Measurements from ENCODE around the gene MT4.

MT4 gene

GRCh38 chr16:56547120-56547948 is 17.5 kb upstream of the MT4 start:
- no peak for TF ChIP-seq CTCF (IDR thresholded peaks at IDR 0.05; ENCODE audit: low read depth, low read length, missing control alignments)
- no peak overlapping the region for H3K4me3 ChIP-seq (replicated peaks; ENCODE audit: low read depth, low read length)
- DNase-seq (ENCODE audit: extremely low read depth, low read depth) = peak; percentile 88

GRCh38 chr16:56547949-56548567 is 16.8 kb upstream of the MT4 start:
- no peak overlapping the region for H3K4me3 ChIP-seq (replicated peaks; ENCODE audit: low read depth, low read length)
- TF ChIP-seq CTCF (IDR thresholded peaks at IDR 0.05; ENCODE audit: low read depth, low read length, missing control alignments) = no peak
- no peak for DNase-seq (ENCODE audit: extremely low read depth, low read depth)

DNA sequence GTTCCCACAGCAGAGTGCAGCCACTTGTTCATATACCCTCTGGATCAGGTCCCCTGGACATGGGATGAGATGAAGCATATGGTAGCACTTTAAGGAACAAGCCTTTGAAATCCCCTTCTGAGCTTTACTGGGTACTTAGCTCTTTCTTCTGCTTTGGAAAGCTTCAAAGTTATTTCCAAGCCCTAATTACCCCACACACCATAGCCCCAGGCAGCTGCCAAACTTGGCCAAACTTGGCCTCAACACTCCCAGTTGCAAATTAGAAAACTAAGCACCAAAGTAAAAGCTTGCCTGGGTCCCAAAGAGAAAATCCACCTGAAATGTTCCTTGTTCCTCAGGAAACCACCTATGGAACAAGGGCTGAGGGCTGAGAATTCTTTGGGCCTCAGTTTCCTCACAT is 15.7 kb upstream of the MT4 start:
- H3K4me3 ChIP-seq (replicated peaks; ENCODE audit: low read depth, low read length) = no peak overlapping the region
- DNase-seq (ENCODE audit: extremely low read depth, low read depth) = no peak
- no peak for TF ChIP-seq CTCF (IDR thresholded peaks at IDR 0.05; ENCODE audit: low read depth, low read length, missing control alignments)

GRCh38 chr16:56549744-56550385 is 15.0 kb upstream of the MT4 start:
- no peak for DNase-seq (ENCODE audit: extremely low read depth, low read depth)
- H3K4me3 ChIP-seq (replicated peaks; ENCODE audit: low read depth, low read length) = no peak overlapping the region
- TF ChIP-seq CTCF (IDR thresholded peaks at IDR 0.05; ENCODE audit: low read depth, low read length, missing control alignments) = no peak

DNA sequence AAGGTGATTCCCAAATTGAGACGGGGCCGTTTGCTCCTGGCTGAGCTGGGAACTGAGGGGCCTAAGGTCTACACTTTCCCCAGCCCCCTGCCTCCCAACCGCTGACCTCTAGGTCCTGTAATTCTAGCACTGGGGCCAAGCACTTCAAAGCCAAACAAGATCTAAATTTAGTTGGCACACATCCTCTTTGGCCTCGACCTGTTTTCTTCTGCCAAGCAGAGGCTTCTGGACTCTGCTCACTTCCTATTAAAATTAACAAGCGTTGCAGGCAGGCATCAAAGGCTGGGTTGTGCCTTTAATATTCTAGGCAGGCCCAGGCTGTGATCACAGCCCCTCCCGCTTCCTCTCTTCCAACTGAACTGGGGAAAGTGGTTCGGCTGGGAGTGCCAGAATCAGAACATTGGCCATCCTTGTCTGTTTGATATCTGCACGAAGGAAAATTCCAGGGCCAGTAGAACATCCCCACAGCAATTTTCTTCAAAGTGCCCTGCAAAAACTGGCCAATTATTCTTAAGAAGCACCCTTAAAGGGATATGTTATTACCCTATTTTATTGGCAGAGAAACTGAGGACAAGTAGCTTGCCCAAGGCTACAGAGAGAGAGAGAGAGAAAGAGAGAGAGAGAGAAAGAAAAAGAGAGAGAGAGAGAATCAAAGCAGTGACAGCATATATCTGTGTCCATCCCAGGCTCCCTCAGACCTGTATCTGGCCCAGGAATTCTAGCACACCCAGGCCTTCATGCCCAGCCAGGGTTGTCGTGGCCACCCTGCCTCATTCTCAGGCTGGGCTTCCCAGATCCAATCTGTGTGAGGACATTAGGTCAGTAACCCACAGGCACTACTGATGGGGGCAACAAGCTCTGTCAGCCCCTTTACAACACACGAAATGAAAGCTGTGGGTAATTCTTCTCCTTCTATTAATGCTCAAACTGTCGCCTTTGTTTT is 12.8 kb upstream of the MT4 start:
- no peak overlapping the region for H3K4me3 ChIP-seq (replicated peaks; ENCODE audit: low read depth, low read length)
- no peak for DNase-seq (ENCODE audit: extremely low read depth, low read depth)
- TF ChIP-seq CTCF (IDR thresholded peaks at IDR 0.05; ENCODE audit: low read depth, low read length, missing control alignments) = no peak

DNA sequence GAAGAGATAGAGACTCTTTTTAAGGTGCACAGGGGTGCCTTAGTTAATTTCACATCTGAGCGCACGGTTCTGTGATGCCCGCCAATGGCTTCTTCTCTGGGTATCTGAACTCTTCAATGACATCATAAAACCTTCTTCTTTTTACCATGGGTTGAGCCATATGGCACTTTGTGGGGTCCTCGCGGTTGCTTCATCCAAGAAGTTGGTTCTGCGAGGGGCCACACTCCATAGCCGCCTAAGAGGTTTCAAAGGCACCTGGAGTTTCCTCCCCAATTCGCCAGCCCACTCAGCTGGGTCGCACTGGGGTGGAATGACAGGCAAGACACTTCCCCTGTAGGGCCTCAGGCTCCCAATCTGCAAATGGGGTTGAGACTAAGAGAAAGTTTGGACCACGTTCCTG is 10.4 kb upstream of the MT4 start:
- DNase-seq (ENCODE audit: extremely low read depth, low read depth) = no peak
- H3K4me3 ChIP-seq (replicated peaks; ENCODE audit: low read depth, low read length) = no peak overlapping the region
- TF ChIP-seq CTCF (IDR thresholded peaks at IDR 0.05; ENCODE audit: low read depth, low read length, missing control alignments) = no peak

Data from HFF-Myc (cell line).